Measurements from ENCODE around the gene MEIS2. TPM values are rescaled to one million over a fixed set of nuclear protein-coding genes. Genes with fewer than 3 reads are reported as not detected.

Gene MEIS2
- total RNA-seq, 1 experiment from 2014 or later: 28.7 TPM

DNA sequence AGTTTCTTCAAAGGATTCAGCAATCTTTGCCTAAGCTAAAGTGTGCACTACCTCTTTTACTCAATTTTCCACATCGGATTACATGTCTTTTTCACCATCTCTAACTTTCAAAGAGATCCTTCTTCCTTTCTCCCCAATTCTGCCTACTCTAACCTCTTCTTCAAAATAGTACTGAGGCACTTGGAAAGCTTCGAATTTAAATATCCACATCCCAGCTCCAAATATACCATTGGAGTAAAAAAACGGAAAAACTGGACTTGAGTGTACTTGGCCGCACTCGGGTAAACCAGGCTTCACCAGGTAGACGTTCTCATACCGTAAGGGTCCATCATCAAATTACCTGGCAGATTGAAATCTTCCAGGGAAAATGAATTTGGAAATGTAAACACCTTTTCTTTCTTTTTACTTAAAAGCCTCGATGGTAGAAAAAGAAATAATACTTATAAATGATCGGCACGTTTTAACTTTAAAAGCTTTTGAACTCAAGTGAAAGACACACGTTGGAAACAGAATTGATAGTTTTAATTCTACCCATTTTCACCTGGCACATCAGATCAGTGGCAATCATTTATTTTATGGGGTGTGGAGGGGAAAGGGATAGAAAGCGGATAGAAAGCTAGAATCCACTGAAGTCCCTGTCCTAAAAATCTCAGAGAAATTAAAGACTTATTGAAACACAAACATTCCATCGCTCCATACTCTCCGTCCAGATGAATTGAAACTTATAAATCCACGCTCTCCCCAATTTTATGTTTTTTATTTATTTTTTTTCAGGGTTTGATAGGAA, 8.2 kb upstream of the MEIS2 start:
- H3K9me3 Mint-ChIP-seq (ENCODE audit: unreplicated experiment): no peaks in the 10 kb centered on the region
- Histone ChIP-seq H3K36me3 (ENCODE audit: control insufficient read depth, insufficient read depth, low read length) (no peaks in the 10 kb centered on the region), H3K27me3 (replicated peaks; ENCODE audit: control insufficient read depth, insufficient read depth, low read length) (no peaks in the 10 kb centered on the region), H3K4me3 (ENCODE audit: low read depth, low read length) (no peak overlapping the region), H3K4me1 (no peaks in the 10 kb centered on the region), H3K9me3 (no peaks in the 10 kb centered on the region)
- H3K4me3 Mint-ChIP-seq (ENCODE audit: unreplicated experiment): no peak overlapping the region
- no peaks in the 10 kb centered on the region for H3K27me3 Mint-ChIP-seq (ENCODE audit: insufficient read depth, unreplicated experiment)
- CTCF ChIA-PET: no interaction called here
- H3K4me1 Mint-ChIP-seq (ENCODE audit: low read depth, unreplicated experiment): peaks cover 13% of the 10 kb centered on the region
- POLR2A ChIA-PET: interaction anchor here (0.6 kb wide), 1 partner anchor 26 kb away, joined by 5 read pairs; no protein-coding TSS in a partner anchor
- intact Hi-C loops (cut with micrococcal nuclease; ENCODE audit: unreplicated experiment): no loop called here
- no peak for DNase-seq
- H3K27ac Mint-ChIP-seq (ENCODE audit: unreplicated experiment): no peak overlapping the region
- no TSS peak for BruUV-seq (replicated peaks)
- TF ChIP-seq CTCF (IDR thresholded peaks at IDR 0.05; ENCODE audit: insufficient read depth in 1 of 2, low read depth in 1 of 2, low read length in 1 of 2, severe bottlenecking in 1 of 2, unreplicated experiment in 1 of 2): no peak
- H3K36me3 Mint-ChIP-seq (ENCODE audit: insufficient read depth, unreplicated experiment): peaks cover 7% of the 10 kb centered on the region

GRCh38 chr15:37107744-37108380, 7.5 kb upstream of the MEIS2 start:
- no peaks in the 10 kb centered on the region for H3K36me3 ChIP-seq (ENCODE audit: control insufficient read depth, insufficient read depth, low read length)
- H3K9me3 Mint-ChIP-seq (ENCODE audit: unreplicated experiment): no peaks in the 10 kb centered on the region
- H3K9me3 ChIP-seq: no peaks in the 10 kb centered on the region
- TF ChIP-seq CTCF (IDR thresholded peaks at IDR 0.05; ENCODE audit: insufficient read depth in 1 of 2, low read depth in 1 of 2, low read length in 1 of 2, severe bottlenecking in 1 of 2, unreplicated experiment in 1 of 2): no peak
- H3K27ac Mint-ChIP-seq (ENCODE audit: unreplicated experiment): no peak overlapping the region
- H3K36me3 Mint-ChIP-seq (ENCODE audit: insufficient read depth, unreplicated experiment): peaks cover 7% of the 10 kb centered on the region
- no peaks in the 10 kb centered on the region for H3K4me1 ChIP-seq
- ChIA-PET CTCF (no interaction called here), POLR2A (interaction anchor here (0.6 kb wide), 1 partner anchor 27 kb away, joined by 5 read pairs; no protein-coding TSS in a partner anchor)
- intact Hi-C loops (cut with micrococcal nuclease; ENCODE audit: unreplicated experiment): no loop called here
- H3K4me1 Mint-ChIP-seq (ENCODE audit: low read depth, unreplicated experiment): peaks cover 13% of the 10 kb centered on the region
- no peak overlapping the region for H3K4me3 Mint-ChIP-seq (ENCODE audit: unreplicated experiment)
- DNase-seq: no peak
- no peaks in the 10 kb centered on the region for H3K27me3 Mint-ChIP-seq (ENCODE audit: insufficient read depth, unreplicated experiment)
- H3K4me3 ChIP-seq (ENCODE audit: low read depth, low read length): no peak overlapping the region
- no TSS peak for BruUV-seq (replicated peaks)
- no peaks in the 10 kb centered on the region for H3K27me3 ChIP-seq (replicated peaks; ENCODE audit: control insufficient read depth, insufficient read depth, low read length)

- peaks cover 18% of the 10 kb centered on the region for H3K4me1 Mint-ChIP-seq (ENCODE audit: low read depth, unreplicated experiment)
- no peak overlapping the region for H3K27ac Mint-ChIP-seq (ENCODE audit: unreplicated experiment)
- H3K4me1 ChIP-seq: no peaks in the 10 kb centered on the region
- H3K27me3 Mint-ChIP-seq (ENCODE audit: insufficient read depth, unreplicated experiment): no peaks in the 10 kb centered on the region
- intact Hi-C loops (cut with micrococcal nuclease; ENCODE audit: unreplicated experiment): no loop called here
- no TSS peak for BruUV-seq (replicated peaks)
- no peaks in the 10 kb centered on the region for H3K9me3 ChIP-seq
- H3K4me3 Mint-ChIP-seq (ENCODE audit: unreplicated experiment): no peak overlapping the region
- POLR2A ChIA-PET: no interaction called here
- H3K36me3 Mint-ChIP-seq (ENCODE audit: insufficient read depth, unreplicated experiment): peaks cover 10% of the 10 kb centered on the region
- TF ChIP-seq CTCF (IDR thresholded peaks at IDR 0.05; ENCODE audit: insufficient read depth in 1 of 2, low read depth in 1 of 2, low read length in 1 of 2, severe bottlenecking in 1 of 2, unreplicated experiment in 1 of 2): no peak
- no peak for DNase-seq
- H3K9me3 Mint-ChIP-seq (ENCODE audit: unreplicated experiment): no peaks in the 10 kb centered on the region
- CTCF ChIA-PET: no interaction called here
- no peaks in the 10 kb centered on the region for H3K36me3 ChIP-seq (ENCODE audit: control insufficient read depth, insufficient read depth, low read length)
- no peaks in the 10 kb centered on the region for H3K27me3 ChIP-seq (replicated peaks; ENCODE audit: control insufficient read depth, insufficient read depth, low read length)
- H3K4me3 ChIP-seq (ENCODE audit: low read depth, low read length): no peak overlapping the region
These were observed 6.9 kb upstream of the MEIS2 start for GRCh38 chr15:37107071-37107743.

Data from Caco-2 (cell line).